K562 (cell line): ENCODE data around the gene RPTOR. TPM values are rescaled to one million over a fixed set of nuclear protein-coding genes. Genes with fewer than 3 reads are reported as not detected.

ENCODE experiments used
- ATAC-seq: fragments of 200-7000 bp; cut with Tn5 transposase; 3 replicates; pipeline ENCODE4 v1.9.1; 2020; ENCODE audit warnings: moderate library complexity
- BruUV-seq: library from RNA; stranded (reverse); fragments of 400-500 nt; replicated peaks from 2 replicates; lab custom pipeline; 2021; lab: Mats Ljungman, UMichigan
- CTCF ChIA-PET: fragments of 300-600 bp; formaldehyde crosslinking; extraction: SDS; loops from one replicate; lab custom pipeline; 2021; ENCODE audit warnings: low intra/inter-chr PET ratio; lab: Yijun Ruan, JAX
- POLR2A ChIA-PET: fragments of 300-600, 350-650 bp; sonication (Branson Sonifier 250); formaldehyde crosslinking; extraction: SDS; loops from one replicate; lab custom pipeline; 2021; ENCODE audit warnings: antibody characterized with exemption, inconsistent platforms; lab: Yijun Ruan, JAX
- DNase-seq, 4 experiments: peaks; one replicate each; pipeline versions ENCODE4 v3.0.0 to v3.0.0-alpha.2; 2011 to 2018; ENCODE audit warnings: low spot score in 3 of 4, mixed read lengths in 3 of 4; ENCODE audit errors: extremely low read depth in 1 of 4
- FAIRE-seq: peaks from 2 replicates; lab custom pipeline; 2011; peaks lifted over from hg19 to GRCh38; lab: Jason Lieb, UNC
- H2AFZ ChIP-seq: 2 replicates; pipeline ENCODE4 v1.6.0; 2011; ENCODE audit warnings: low read depth, low read length, control low read depth, inconsistent platforms
- H3K27ac ChIP-seq: fragments of 200-600 bp; 3 replicates; pipeline ENCODE4 v1.8.0; 2011; ENCODE audit warnings: low read depth, mild to moderate bottlenecking, control low read depth, inconsistent platforms, low read length, moderate library complexity, mixed read lengths; ENCODE audit errors: extremely low read depth
- H3K27me3 ChIP-seq, 2 experiments: fragments of 300-600 bp in 1 of 2; 2 replicates in 1 of 2; 3 replicates in 1 of 2; pipeline versions ENCODE4 v1.6.0 to v1.8.0; 2011; ENCODE audit warnings: inconsistent platforms in 2 of 2, low read length in 2 of 2, mild to moderate bottlenecking in 1 of 2, mixed read lengths in 1 of 2, moderate library complexity in 1 of 2; ENCODE audit not compliant: control insufficient read depth in 2 of 2, insufficient read depth in 2 of 2
- H3K36me3 ChIP-seq: fragments of 300-600 bp; 3 replicates; pipeline ENCODE4 v1.8.0; 2011; ENCODE audit warnings: mild to moderate bottlenecking, low read length, inconsistent platforms; ENCODE audit not compliant: control insufficient read depth, insufficient read depth
- H3K4me1 ChIP-seq, 2 experiments: fragments of 200-600 bp in 1 of 2; replicated peaks in 1 of 2; 2 replicates in 1 of 2; 3 replicates in 1 of 2; pipeline versions ENCODE4 v1.5.1 to v1.8.0; 2011; ENCODE audit warnings: inconsistent platforms in 2 of 2, low read length in 2 of 2, mild to moderate bottlenecking in 1 of 2, mixed read lengths in 1 of 2, moderate library complexity in 1 of 2; ENCODE audit not compliant: control insufficient read depth in 2 of 2, insufficient read depth in 2 of 2
- H3K4me2 ChIP-seq: 2 replicates; pipeline ENCODE4 v1.6.1; 2011; ENCODE audit warnings: low read length, control low read depth, inconsistent platforms, mixed read lengths; ENCODE audit not compliant: insufficient read depth
- H3K4me3 ChIP-seq: fragments of 200-600 bp; sonication (generic), shearing (Covaris generic); 2 replicates; pipeline ENCODE4 v1.5.1; 2016; ENCODE audit warnings: control low read depth, inconsistent platforms
- H3K79me2 ChIP-seq: fragments of 200-600 bp; 3 replicates; pipeline ENCODE4 v1.8.0; 2011; ENCODE audit warnings: low read length, inconsistent platforms; ENCODE audit not compliant: control insufficient read depth, insufficient read depth
- H3K9ac ChIP-seq, 2 experiments: 2 replicates each; pipeline versions ENCODE4 v1.6.0 to v1.6.1; 2011; ENCODE audit warnings: low read depth in 2 of 2, low read length in 2 of 2, control low read depth in 1 of 2, inconsistent platforms in 1 of 2, mild to moderate bottlenecking in 1 of 2, mixed read lengths in 1 of 2; ENCODE audit not compliant: insufficient read depth in 1 of 2
- H3K9me1 ChIP-seq: one replicate; pipeline ENCODE4 v1.6.0; 2011; ENCODE audit warnings: inconsistent platforms, mild to moderate bottlenecking, low read length, moderate library complexity; ENCODE audit not compliant: control insufficient read depth, insufficient read depth
- H3K9me3 ChIP-seq: replicated peaks from 2 replicates; pipeline ENCODE4 v1.5.1; 2011; ENCODE audit warnings: low read depth, low read length, inconsistent platforms; ENCODE audit not compliant: control insufficient read depth, insufficient read depth
- H4K20me1 ChIP-seq: replicated peaks from 2 replicates; pipeline ENCODE4 v1.6.1; 2011; ENCODE audit warnings: low read length, inconsistent platforms, mixed read lengths; ENCODE audit not compliant: control insufficient read depth, insufficient read depth
- ASH1L ChIP-seq: fragments of 450-650 bp; IDR thresholded peaks from 2 replicates; pipeline ENCODE4 v1.6.1; 2018; ENCODE audit warnings: borderline replicate concordance, mild to moderate bottlenecking, low read depth; ENCODE audit not compliant: partially characterized antibody
- CC2D1A ChIP-seq: fragments of 450-650 bp; IDR thresholded peaks from 2 replicates; pipeline ENCODE4 v1.6.1; 2017; ENCODE audit warnings: mild to moderate bottlenecking
- DDX20 ChIP-seq: fragments of 450-650 bp; IDR thresholded peaks from 2 replicates; pipeline ENCODE4 v1.6.1; 2016; ENCODE audit warnings: missing genetic modification characterization, low read depth, mild to moderate bottlenecking, missing compliant biosample characterization, moderate library complexity
- DMBX1 ChIP-seq: fragments of 250-450 bp; sonication (Bioruptor Pico); IDR thresholded peaks from 2 replicates; pipeline ENCODE4 v1.8.0; 2022; ENCODE audit warnings: inconsistent platforms, mild to moderate bottlenecking, moderate library complexity, borderline replicate concordance
- FOSL1 ChIP-seq: fragments of 200-800 bp; sonication (Bioruptor generic); conservative IDR thresholded peaks from 2 replicates; pipeline ENCODE4 v1.6.1; 2016; ENCODE audit warnings: missing genetic modification characterization, missing compliant biosample characterization
- RFX7 ChIP-seq: fragments of 250-450 bp; sonication (Bioruptor Pico); IDR thresholded peaks from 2 replicates; pipeline ENCODE4 v1.5.1; 2021; ENCODE audit warnings: mild to moderate bottlenecking
- TAF7 ChIP-seq: fragments of 450-650 bp; IDR thresholded peaks from 2 replicates; pipeline ENCODE4 v1.6.1; 2016; ENCODE audit warnings: missing genetic modification characterization, missing compliant biosample characterization
- TGIF2 ChIP-seq: sonication (generic); formaldehyde crosslinking; IDR thresholded peaks from 2 replicates; pipeline ENCODE4 v1.8.1; 2022; ENCODE audit warnings: mild to moderate bottlenecking, missing genetic modification reagents, moderate library complexity
- ZFP36 ChIP-seq: fragments of 150-350 bp; IDR thresholded peaks from 2 replicates; pipeline ENCODE4 v1.6.1; 2018; ENCODE audit warnings: low read length, low read depth; ENCODE audit not compliant: partially characterized antibody
- ZNF316 ChIP-seq: fragments of 450-650 bp; IDR thresholded peaks from 2 replicates; pipeline ENCODE4 v1.6.1; 2016
- ZNF717 ChIP-seq: fragments of 250-450 bp; sonication (Bioruptor Pico); IDR thresholded peaks from 2 replicates; pipeline ENCODE4 v1.5.0; 2021
- WGBS: fragments of 100-300 bp; shearing (Covaris generic); methylation state at CpG from one replicate; pipeline ENCODE4 v1.1.6; 2016; ENCODE audit warnings: low coverage, mixed read lengths; ENCODE audit not compliant: insufficient coverage; ENCODE audit errors: missing lambda C conversion rate; 5-methylcytosine and 5-hydroxymethylcytosine counted together
- in situ Hi-C: fragments of 300-500 bp; cut with MboI; formaldehyde crosslinking; loops from 4 replicates; pipeline ENCODE4 v1.15.0; 2018; ENCODE audit warnings: inconsistent platforms, mixed read lengths
- intact Hi-C: fragments of 100-400 bp; cut with micrococcal nuclease; formaldehyde crosslinking; loops from 2 replicates; pipeline ENCODE4 v1.14.2; 2022
- polyA plus RNA-seq, 8 experiments: library from polyadenylated mRNA; depleted of rRNA in 4 of 8; stranded (reverse) in 5 of 8; unstranded in 3 of 8; fragments of >200 nt; fragmentation: Nextera tagmentation in 2 of 8; fragmentation: Illumina TruSeq in 1 of 8; extraction: Ambion mirVana in 2 of 8; extraction: Trizol in 1 of 8; gene quantifications; 2 replicates each; pipeline versions ENCODE4 v1.2.1 to v1.2.3, GENCODE V29; 2011 to 2014; ENCODE audit warnings: inconsistent platforms in 1 of 8, missing spikeins in 1 of 8
- total RNA-seq, 7 experiments: library from RNA; depleted of rRNA in 6 of 7; stranded (reverse); fragments of >200 nt in 6 of 7; fragmentation: Illumina TruSeq in 2 of 7; extraction: Trizol in 2 of 7; gene quantifications; 2 replicates each; pipeline versions ENCODE4 v1.2.1 to v1.2.3, GENCODE V29; 2011 to 2021; ENCODE audit warnings: low replicate concordance in 1 of 7
- TF ChIP-seq, protein P1 (sequence below): fragments of 450-650 bp; IDR thresholded peaks from 2 replicates; pipeline ENCODE4 v1.6.1; 2017; ENCODE audit warnings: antibody characterized with exemption
- TF ChIP-seq, protein P2 (sequence below): fragments of 450-650 bp; IDR thresholded peaks from 2 replicates; pipeline ENCODE4 v1.6.1; 2016; ENCODE audit warnings: antibody characterized with exemption
- TF ChIP-seq, protein P3 (sequence below): fragments of 250-450 bp; sonication (Bioruptor Pico); IDR thresholded peaks from 2 replicates; pipeline ENCODE4 v1.5.0; 2021; ENCODE audit warnings: mild to moderate bottlenecking, borderline replicate concordance
- TF ChIP-seq, protein P4 (sequence below): fragments of 200-800 bp; sonication (Bioruptor generic); IDR thresholded peaks from 2 replicates; pipeline ENCODE4 v1.6.1; 2017; ENCODE audit warnings: missing genetic modification characterization, missing compliant biosample characterization

The RPTOR gene
- total and polyA plus RNA-seq, 9 of the 15 experiments (the other 6 are each of a cell fraction or from before 2014, with no cell fraction given): 0.24 to 54.1 (median 10.2) TPM

DNA sequence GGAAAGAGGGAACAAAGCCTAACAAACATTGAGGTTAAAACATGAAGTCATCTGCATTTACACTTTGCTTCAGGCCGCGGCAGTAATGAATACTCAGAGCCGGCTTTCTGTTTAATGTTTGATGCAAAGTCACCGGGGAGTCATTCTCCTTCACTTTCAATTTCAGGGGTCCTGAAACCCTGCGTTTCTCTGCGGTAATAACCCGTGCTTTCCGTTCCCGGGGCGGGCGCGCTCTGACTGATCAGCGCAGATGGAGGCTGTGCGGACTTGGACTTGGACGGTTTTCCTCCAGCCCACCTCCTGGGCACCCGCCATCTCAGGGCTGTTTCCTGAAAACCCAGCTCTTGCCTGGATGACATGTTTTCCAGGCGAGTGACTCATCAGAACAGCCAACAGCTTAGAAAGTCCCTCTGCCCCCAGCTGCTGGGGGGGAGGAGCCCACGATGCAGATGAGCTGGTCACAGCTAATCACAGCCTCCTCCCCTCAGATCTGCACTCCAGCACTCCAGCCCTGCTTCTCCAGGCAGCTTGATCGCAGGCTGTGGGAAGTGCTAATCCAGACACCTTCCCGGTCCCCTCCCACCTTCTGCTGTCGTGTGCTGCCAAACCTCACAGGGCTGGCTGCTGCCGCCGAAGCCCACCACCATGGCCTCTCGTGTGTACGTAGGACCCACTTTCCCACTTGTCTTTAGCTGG, 288.4 kb downstream of the RPTOR start:
- peaks cover 6% of the 10 kb centered on the region; the same call in 1 of the 2 replicates for H3K9me3 ChIP-seq
- POLR2A ChIA-PET: interaction anchor here (0.5 to 1.1 kb wide), 9 partner anchors 9 to 416 kb away, joined by 3 to 7 read pairs (median 4); no protein-coding TSS in a partner anchor
- DNase-seq (peak; percentile 94 to 97 (median 96)), ATAC-seq (peak; percentile 99), FAIRE-seq (peak; percentile 100)
- no peaks in the 10 kb centered on the region; the same call in 1 of the 2 replicates for H4K20me1 ChIP-seq
- intact Hi-C loops: no loop called here
- 7% methylated on average over 25 of the region's 25 CpGs for WGBS
- H3K4me1 ChIP-seq: peaks cover 14 to 35% of the 10 kb centered on the region in 2 experiments
- H3K9me1 ChIP-seq: no peaks in the 10 kb centered on the region
- peak overlapping the region; percentile 77 for H3K4me2 ChIP-seq
- no peaks in the 10 kb centered on the region for H3K27me3 ChIP-seq
- no peaks in the 10 kb centered on the region for H3K79me2 ChIP-seq
- peaks cover 6% of the 10 kb centered on the region for H3K36me3 ChIP-seq
- H3K27ac ChIP-seq: peak overlapping the region; percentile 91
- peak overlapping the region; percentile 80 to 85 for H3K9ac ChIP-seq
- H2AFZ ChIP-seq: peak overlapping the region; percentile 75
- CTCF ChIA-PET: no interaction called here
- in situ Hi-C loops: no loop called here
- H3K4me3 ChIP-seq: peak overlapping the region; percentile 38
- TSS peak; percentile 88 for BruUV-seq
- TF ChIP-seq DDX20 (tag) (no peak), RFX7 (CRISPR knock-in tag) (no peak), DMBX1 (0 out of 2 replicates have a peak, but pooled peaks have one; percentile 37), CC2D1A (no peak), TGIF2 (CRISPR knock-in tag) (no peak), ASH1L (no peak), ZFP36 (no peak), ZNF316 (peak; percentile 94), TAF7 (tag) (peak; percentile 84), ZNF717 (no peak), FOSL1 (tag) (peak; percentile 97)
- TF ChIP-seq, protein P1, sequence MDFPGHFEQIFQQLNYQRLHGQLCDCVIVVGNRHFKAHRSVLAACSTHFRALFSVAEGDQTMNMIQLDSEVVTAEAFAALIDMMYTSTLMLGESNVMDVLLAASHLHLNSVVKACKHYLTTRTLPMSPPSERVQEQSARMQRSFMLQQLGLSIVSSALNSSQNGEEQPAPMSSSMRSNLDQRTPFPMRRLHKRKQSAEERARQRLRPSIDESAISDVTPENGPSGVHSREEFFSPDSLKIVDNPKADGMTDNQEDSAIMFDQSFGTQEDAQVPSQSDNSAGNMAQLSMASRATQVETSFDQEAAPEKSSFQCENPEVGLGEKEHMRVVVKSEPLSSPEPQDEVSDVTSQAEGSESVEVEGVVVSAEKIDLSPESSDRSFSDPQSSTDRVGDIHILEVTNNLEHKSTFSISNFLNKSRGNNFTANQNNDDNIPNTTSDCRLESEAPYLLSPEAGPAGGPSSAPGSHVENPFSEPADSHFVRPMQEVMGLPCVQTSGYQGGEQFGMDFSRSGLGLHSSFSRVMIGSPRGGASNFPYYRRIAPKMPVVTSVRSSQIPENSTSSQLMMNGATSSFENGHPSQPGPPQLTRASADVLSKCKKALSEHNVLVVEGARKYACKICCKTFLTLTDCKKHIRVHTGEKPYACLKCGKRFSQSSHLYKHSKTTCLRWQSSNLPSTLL: no peak
- TF ChIP-seq, protein P2, sequence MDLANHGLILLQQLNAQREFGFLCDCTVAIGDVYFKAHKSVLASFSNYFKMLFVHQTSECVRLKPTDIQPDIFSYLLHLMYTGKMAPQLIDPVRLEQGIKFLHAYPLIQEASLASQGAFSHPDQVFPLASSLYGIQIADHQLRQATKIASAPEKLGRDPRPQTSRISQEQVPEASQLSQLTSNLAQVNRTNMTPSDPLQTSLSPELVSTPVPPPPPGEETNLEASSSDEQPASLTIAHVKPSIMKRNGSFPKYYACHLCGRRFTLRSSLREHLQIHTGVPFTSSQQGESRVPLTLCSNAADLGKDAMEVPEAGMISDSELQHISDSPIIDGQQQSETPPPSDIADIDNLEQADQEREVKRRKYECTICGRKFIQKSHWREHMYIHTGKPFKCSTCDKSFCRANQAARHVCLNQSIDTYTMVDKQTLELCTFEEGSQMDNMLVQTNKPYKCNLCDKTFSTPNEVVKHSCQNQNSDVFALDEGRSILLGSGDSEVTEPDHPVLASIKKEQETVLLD: no peak
- TF ChIP-seq, protein P3, sequence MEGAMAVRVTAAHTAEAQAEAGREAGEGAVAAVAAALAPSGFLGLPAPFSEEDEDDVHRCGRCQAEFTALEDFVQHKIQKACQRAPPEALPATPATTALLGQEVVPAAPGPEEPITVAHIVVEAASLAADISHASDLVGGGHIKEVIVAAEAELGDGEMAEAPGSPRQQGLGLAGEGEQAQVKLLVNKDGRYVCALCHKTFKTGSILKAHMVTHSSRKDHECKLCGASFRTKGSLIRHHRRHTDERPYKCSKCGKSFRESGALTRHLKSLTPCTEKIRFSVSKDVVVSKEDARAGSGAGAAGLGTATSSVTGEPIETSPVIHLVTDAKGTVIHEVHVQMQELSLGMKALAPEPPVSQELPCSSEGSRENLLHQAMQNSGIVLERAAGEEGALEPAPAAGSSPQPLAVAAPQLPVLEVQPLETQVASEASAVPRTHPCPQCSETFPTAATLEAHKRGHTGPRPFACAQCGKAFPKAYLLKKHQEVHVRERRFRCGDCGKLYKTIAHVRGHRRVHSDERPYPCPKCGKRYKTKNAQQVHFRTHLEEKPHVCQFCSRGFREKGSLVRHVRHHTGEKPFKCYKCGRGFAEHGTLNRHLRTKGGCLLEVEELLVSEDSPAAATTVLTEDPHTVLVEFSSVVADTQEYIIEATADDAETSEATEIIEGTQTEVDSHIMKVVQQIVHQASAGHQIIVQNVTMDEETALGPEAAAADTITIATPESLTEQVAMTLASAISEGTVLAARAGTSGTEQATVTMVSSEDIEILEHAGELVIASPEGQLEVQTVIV (CRISPR knock-in tag): no peak
- TF ChIP-seq, protein P4, sequence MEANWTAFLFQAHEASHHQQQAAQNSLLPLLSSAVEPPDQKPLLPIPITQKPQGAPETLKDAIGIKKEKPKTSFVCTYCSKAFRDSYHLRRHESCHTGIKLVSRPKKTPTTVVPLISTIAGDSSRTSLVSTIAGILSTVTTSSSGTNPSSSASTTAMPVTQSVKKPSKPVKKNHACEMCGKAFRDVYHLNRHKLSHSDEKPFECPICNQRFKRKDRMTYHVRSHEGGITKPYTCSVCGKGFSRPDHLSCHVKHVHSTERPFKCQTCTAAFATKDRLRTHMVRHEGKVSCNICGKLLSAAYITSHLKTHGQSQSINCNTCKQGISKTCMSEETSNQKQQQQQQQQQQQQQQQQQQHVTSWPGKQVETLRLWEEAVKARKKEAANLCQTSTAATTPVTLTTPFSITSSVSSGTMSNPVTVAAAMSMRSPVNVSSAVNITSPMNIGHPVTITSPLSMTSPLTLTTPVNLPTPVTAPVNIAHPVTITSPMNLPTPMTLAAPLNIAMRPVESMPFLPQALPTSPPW (CRISPR knock-in tag): peak; percentile 78; the same call in 1 of the 2 replicates
